Ovary (tissue), 9 donors: ENCODE data around the gene FREY1. TPM values are rescaled to one million over a fixed set of nuclear protein-coding genes. Genes with fewer than 3 reads are reported as not detected.
A peak's percentile ranks its signal among the peaks of the same experiment; 100 is the strongest.

ENCODE experiments used
- DNase-seq, 5 donors: peaks; one replicate each; pipeline ENCODE4 v3.0.0-alpha.2; 2019 to 2020
- H3K27ac ChIP-seq, 2 donors: fragments of 200-600 bp; one replicate each; pipeline versions ENCODE4 v1.5.1 to v1.8.0; 2019 to 2022
- H3K27me3 ChIP-seq: fragments of 200-600 bp; one replicate; pipeline ENCODE4 v1.8.0; 2022
- H3K36me3 ChIP-seq: fragments of 200-600 bp; sonication (generic); one replicate; pipeline ENCODE4 v1.5.1; 2019
- H3K4me1 ChIP-seq: one replicate; pipeline ENCODE4 v1.8.1; 2013; ENCODE audit warnings: mild to moderate bottlenecking, moderate library complexity; ENCODE audit not compliant: insufficient read depth
- H3K4me3 ChIP-seq: fragments of 200-600 bp; sonication (generic); one replicate; pipeline ENCODE4 v1.5.1; 2017
- H3K9me3 ChIP-seq, 2 donors: fragments of 200-600 bp in 1 of 2; sonication (generic) in 1 of 2; one replicate each; pipeline versions ENCODE4 v1.5.1 to v1.8.1; 2013 to 2019; ENCODE audit warnings: mild to moderate bottlenecking in 1 of 2, moderate library complexity in 1 of 2
- CTCF ChIP-seq, 3 donors: fragments of 450-650 bp in 2 of 3; fragments of 200-600 bp in 1 of 3; IDR thresholded peaks; one replicate each; pipeline versions ENCODE4 v1.5.1 to v1.8.0; 2016 to 2022; ENCODE audit warnings: antibody characterized with exemption in 3 of 3, mild to moderate bottlenecking in 1 of 3
- EP300 ChIP-seq: sonication (generic); formaldehyde crosslinking; IDR thresholded peaks from one replicate; pipeline ENCODE4 v1.6.1; 2017; ENCODE audit warnings: antibody characterized with exemption
- POLR2A ChIP-seq: fragments of 450-650 bp; IDR thresholded peaks from one replicate; pipeline ENCODE4 v1.6.1; 2017; ENCODE audit warnings: antibody characterized with exemption, mild to moderate bottlenecking, moderate library complexity
- WGBS, 3 donors: extraction: QIAGEN DNeasy Blood & Tissue Kit in 1 of 3; methylation state at CpG; one replicate each; pipeline versions ENCODE4 v1.1.5 to v1.1.7; 2013 to 2017; 5-methylcytosine and 5-hydroxymethylcytosine counted together
- intact Hi-C, 4 donors: fragments of 100-400 bp; cut with DNase I; formaldehyde crosslinking; loops; one replicate each; pipeline versions ENCODE4 v1.11.0 to v1.15.1; 2022 to 2023
- polyA plus RNA-seq, 2 donors: library from polyadenylated mRNA; stranded (reverse); fragments of 200-250 nt in 1 of 2; fragments of 350-450 nt in 1 of 2; fragmentation: Illumina TruSeq in 1 of 2; extraction: RNeasy Lipid Tissue Mini Kit (QIAGEN cat#74804) in 1 of 2; gene quantifications; one replicate each; pipeline ENCODE4 v1.2.3, GENCODE V29; 2013 to 2014
- total RNA-seq, 7 donors: library from RNA; depleted of rRNA in 2 of 7; stranded (reverse); fragments of >200 nt in 2 of 7; fragmentation: NEBNext Ultra II Directional in 3 of 7; extraction: Animal tissue kit (Norgen Biotek cat#: 25700) in 3 of 7; gene quantifications; one replicate each; pipeline versions ENCODE4 v1.1.0 to v1.2.4, GENCODE V29; 2016 to 2023
- donor health status: DM: no; HTN: no; CAD: no; lungs with moderate emphysema.
- donor health status: DM: no; HTN: no; CAD: no.
- donor health status: Bipolar disorder and iron deficiency.
- donor health status: DM: yes; HTN: yes; CAD: no.
- donor health status: DM: no; HTN: no; CAD: no.
- donor health status: DM: yes; HTN: yes; CAD: no.

Gene FREY1
- total and polyA plus RNA-seq, 9 donors = 0.23 to 1.6 (median 0.66) TPM; not detected in 2

GRCh38 chr11:45879803-45880686 is 27.0 kb downstream of the FREY1 start:
- H3K27ac ChIP-seq = no peak overlapping the region
- 53 to 60% (median 59%) methylated on average over 7 of the region's 7 CpGs for WGBS, 3 donors
- H3K4me3 ChIP-seq = no peak overlapping the region
- TF ChIP-seq EP300 (no peak), POLR2A (no peak), CTCF (IDR thresholded peaks at IDR 0.05) (no peak)
- no peaks in the 10 kb centered on the region for H3K9me3 ChIP-seq
- H3K27me3 ChIP-seq = no peaks in the 10 kb centered on the region
- H3K4me1 ChIP-seq = no peaks in the 10 kb centered on the region
- intact Hi-C loops = no loop called here
- H3K36me3 ChIP-seq = no peaks in the 10 kb centered on the region
- DNase-seq = no peak

- TF ChIP-seq EP300 = no peak
- no peak for TF ChIP-seq POLR2A
- TF ChIP-seq CTCF (IDR thresholded peaks at IDR 0.05) = no peak
- WGBS, 3 donors = 83 to 89% (median 89%) methylated on average over 3 of the region's 3 CpGs
Observed at GRCh38 chr11:45877845-45878244, 29.2 kb downstream of the FREY1 start.

GRCh38 chr11:45877221-45877620 is 29.9 kb downstream of the FREY1 start:
- TF ChIP-seq POLR2A (no peak), EP300 (no peak), CTCF (IDR thresholded peaks at IDR 0.05) (no peak)

More at GRCh38 chr11:45877845-45878244, 29.2 kb downstream of the FREY1 start:
- Histone ChIP-seq H3K27ac (no peak overlapping the region), H3K4me3 (no peak overlapping the region), H3K4me1 (no peaks in the 10 kb centered on the region), H3K9me3 (no peaks in the 10 kb centered on the region), H3K27me3 (no peaks in the 10 kb centered on the region), H3K36me3 (no peaks in the 10 kb centered on the region)
- intact Hi-C loops = no loop called here
- no peak for DNase-seq

GRCh38 chr11:45876401-45876800 is 30.7 kb downstream of the FREY1 start:
- peak in 1 of 5 donors; percentile 21 for DNase-seq
- TF ChIP-seq POLR2A = no peak
- TF ChIP-seq CTCF (IDR thresholded peaks at IDR 0.05) = no peak
- no peak for TF ChIP-seq EP300
- no peak overlapping the region for H3K27ac ChIP-seq
- H3K4me3 ChIP-seq = no peak overlapping the region
- no peaks in the 10 kb centered on the region for H3K4me1 ChIP-seq
- H3K36me3 ChIP-seq = no peaks in the 10 kb centered on the region
- intact Hi-C loops = no loop called here
- H3K27me3 ChIP-seq = no peaks in the 10 kb centered on the region
- no peaks in the 10 kb centered on the region for H3K9me3 ChIP-seq
- 59 to 64% (median 62%) methylated on average over 6 of the region's 6 CpGs for WGBS, 3 donors

More at GRCh38 chr11:45877221-45877620, 29.9 kb downstream of the FREY1 start:
- intact Hi-C loops = no loop called here
- H3K4me3 ChIP-seq = no peak overlapping the region
- no peaks in the 10 kb centered on the region for H3K4me1 ChIP-seq
- no peaks in the 10 kb centered on the region for H3K27me3 ChIP-seq
- no peaks in the 10 kb centered on the region for H3K9me3 ChIP-seq
- H3K36me3 ChIP-seq = no peaks in the 10 kb centered on the region
- 81 to 90% (median 87%) methylated on average over 8 of the region's 8 CpGs for WGBS, 3 donors
- H3K27ac ChIP-seq = no peak overlapping the region
- DNase-seq = no peak
